Central memory CD8-positive, alpha-beta T cell (primary cell): Measurements from ENCODE around the gene USP17L20.
"Not testable (repeated sequence)": the region's sequence is repeated elsewhere in the genome, so short reads cannot be mapped to it uniquely, and the experiment has no call there.

Experiments
- ATAC-seq: fragments of 150-1000 bp; cut with Tn5 transposase; replicated peaks from 2 replicates; pipeline ENCODE4 v1.10.0; 2022; ENCODE audit warnings: mild to moderate bottlenecking, moderate FRiP score, moderate number of reproducible peaks; ENCODE audit not compliant: poor library complexity, severe bottlenecking; ENCODE audit errors: extremely low read depth
- DNase-seq, 2 donors: peaks; one replicate each; pipeline ENCODE4 v3.0.0; 2021; ENCODE audit warnings: low spot score in 2 of 2
- H3K27ac Mint-ChIP-seq: one replicate; pipeline ENCODE4 v1.8.0; 2022; ENCODE audit warnings: low read depth, mild to moderate bottlenecking, moderate library complexity, mixed read lengths
- H3K27me3 Mint-ChIP-seq: one replicate; pipeline ENCODE4 v1.8.0; 2022; ENCODE audit warnings: mixed read lengths
- H3K36me3 Mint-ChIP-seq: one replicate; pipeline ENCODE4 v1.8.0; 2022; ENCODE audit warnings: mild to moderate bottlenecking, moderate library complexity, mixed read lengths; ENCODE audit not compliant: insufficient read depth
- H3K4me1 Mint-ChIP-seq: one replicate; pipeline ENCODE4 v1.8.0; 2022; ENCODE audit warnings: mixed read lengths
- H3K4me3 Mint-ChIP-seq: one replicate; pipeline ENCODE4 v1.8.0; 2022; ENCODE audit warnings: mild to moderate bottlenecking, moderate library complexity, mixed read lengths
- H3K9me3 Mint-ChIP-seq: one replicate; pipeline ENCODE4 v1.8.0; 2022; ENCODE audit warnings: mixed read lengths

Gene USP17L20

GRCh38 chr4:9257824-9258223, at the start of gene USP17L20:
TSS of gene USP17L20 (plus strand) at chr4:9258124. CDS start at chr4:9258124, 0 bp downstream.
- DNase-seq, H3K36me3 Mint-ChIP-seq, H3K9me3 Mint-ChIP-seq, H3K27ac Mint-ChIP-seq, H3K4me1 Mint-ChIP-seq, H3K4me3 Mint-ChIP-seq, H3K27me3 Mint-ChIP-seq, ATAC-seq: not testable (repeated sequence)

- not testable (repeated sequence) for H3K27me3 Mint-ChIP-seq, H3K36me3 Mint-ChIP-seq, ATAC-seq, H3K4me1 Mint-ChIP-seq, H3K4me3 Mint-ChIP-seq, H3K27ac Mint-ChIP-seq, H3K9me3 Mint-ChIP-seq, DNase-seq
These were observed 47.6 kb upstream of the USP17L20 start, which contains the start of gene USP17L10 for GRCh38 chr4:9210357-9210756. TSS of gene USP17L10 (plus strand) at chr4:9210657. CDS start at chr4:9210657, 0 bp downstream.

GRCh38 chr4:9214701-9215100, 43.2 kb upstream of the USP17L20 start:
- not testable (repeated sequence) for H3K27ac Mint-ChIP-seq, H3K36me3 Mint-ChIP-seq, H3K27me3 Mint-ChIP-seq, H3K4me1 Mint-ChIP-seq, H3K9me3 Mint-ChIP-seq, ATAC-seq, H3K4me3 Mint-ChIP-seq
- DNase-seq: peak in 1 of 2 donors; percentile 6

- H3K4me3 Mint-ChIP-seq, DNase-seq, H3K27me3 Mint-ChIP-seq, ATAC-seq, H3K4me1 Mint-ChIP-seq, H3K27ac Mint-ChIP-seq, H3K9me3 Mint-ChIP-seq, H3K36me3 Mint-ChIP-seq: not testable (repeated sequence)
These were observed 42.8 kb upstream of the USP17L20 start, which contains the start of gene USP17L11 for GRCh38 chr4:9215105-9215504. TSS of gene USP17L11 (plus strand) at chr4:9215405. CDS start at chr4:9215405, 0 bp downstream.

- H3K4me3 Mint-ChIP-seq, DNase-seq, H3K9me3 Mint-ChIP-seq, H3K36me3 Mint-ChIP-seq, H3K27ac Mint-ChIP-seq, H3K27me3 Mint-ChIP-seq, H3K4me1 Mint-ChIP-seq, ATAC-seq: not testable (repeated sequence)
These were observed 38.1 kb upstream of the USP17L20 start, which contains the start of gene USP17L12 for GRCh38 chr4:9219852-9220251. TSS of gene USP17L12 (plus strand) at chr4:9220152. CDS start at chr4:9220152, 0 bp downstream.

GRCh38 chr4:9224596-9224995, 33.3 kb upstream of the USP17L20 start, which contains the start of gene USP17L13:
TSS of gene USP17L13 (plus strand) at chr4:9224896. CDS start at chr4:9224896, 0 bp downstream.
- ATAC-seq, H3K9me3 Mint-ChIP-seq, H3K4me1 Mint-ChIP-seq, H3K4me3 Mint-ChIP-seq, H3K27me3 Mint-ChIP-seq, DNase-seq, H3K27ac Mint-ChIP-seq, H3K36me3 Mint-ChIP-seq: not testable (repeated sequence)

GRCh38 chr4:9230249-9230648, 27.7 kb upstream of the USP17L20 start:
- H3K9me3 Mint-ChIP-seq, DNase-seq, H3K4me3 Mint-ChIP-seq, H3K36me3 Mint-ChIP-seq, ATAC-seq, H3K4me1 Mint-ChIP-seq, H3K27me3 Mint-ChIP-seq, H3K27ac Mint-ChIP-seq: not testable (repeated sequence)

- H3K9me3 Mint-ChIP-seq, H3K4me3 Mint-ChIP-seq, H3K36me3 Mint-ChIP-seq, DNase-seq, ATAC-seq, H3K27me3 Mint-ChIP-seq, H3K4me1 Mint-ChIP-seq, H3K27ac Mint-ChIP-seq: not testable (repeated sequence)
These were observed 23.8 kb upstream of the USP17L20 start, which contains the start of gene USP17L15 for GRCh38 chr4:9234085-9234484. TSS of gene USP17L15 (plus strand) at chr4:9234385. CDS start at chr4:9234385, 0 bp downstream.

- ATAC-seq, H3K9me3 Mint-ChIP-seq, H3K4me3 Mint-ChIP-seq, H3K27ac Mint-ChIP-seq, H3K36me3 Mint-ChIP-seq, H3K4me1 Mint-ChIP-seq, H3K27me3 Mint-ChIP-seq: not testable (repeated sequence)
- peak in 1 of 2 donors; percentile 14 for DNase-seq
These were observed 19.5 kb upstream of the USP17L20 start for GRCh38 chr4:9238461-9238860.

GRCh38 chr4:9243579-9243978, 14.3 kb upstream of the USP17L20 start, which contains the start of gene USP17L17:
TSS of gene USP17L17 (plus strand) at chr4:9243879. CDS start at chr4:9243879, 0 bp downstream.
- DNase-seq, ATAC-seq, H3K4me1 Mint-ChIP-seq, H3K27me3 Mint-ChIP-seq, H3K27ac Mint-ChIP-seq, H3K36me3 Mint-ChIP-seq, H3K4me3 Mint-ChIP-seq, H3K9me3 Mint-ChIP-seq: not testable (repeated sequence)

- not testable (repeated sequence) for H3K36me3 Mint-ChIP-seq, H3K27ac Mint-ChIP-seq, H3K4me3 Mint-ChIP-seq, H3K27me3 Mint-ChIP-seq, H3K9me3 Mint-ChIP-seq, H3K4me1 Mint-ChIP-seq, DNase-seq, ATAC-seq
These were observed 9.8 kb upstream of the USP17L20 start, which contains the start of gene USP17L18 for GRCh38 chr4:9247953-9248680. TSS of gene USP17L18 (plus strand) at chr4:9248630. CDS start at chr4:9248630, 0 bp downstream.

GRCh38 chr4:9253078-9253477, 4.8 kb upstream of the USP17L20 start, which contains the start of gene USP17L19:
TSS of gene USP17L19 (plus strand) at chr4:9253378. CDS start at chr4:9253378, 0 bp downstream.
- H3K4me1 Mint-ChIP-seq, ATAC-seq, H3K36me3 Mint-ChIP-seq, DNase-seq, H3K27ac Mint-ChIP-seq, H3K27me3 Mint-ChIP-seq, H3K9me3 Mint-ChIP-seq, H3K4me3 Mint-ChIP-seq: not testable (repeated sequence)

GRCh38 chr4:9262572-9262971, 4.6 kb downstream of the USP17L20 start, which contains the start of gene USP17L21:
TSS of gene USP17L21 (plus strand) at chr4:9262872. CDS start at chr4:9262872, 0 bp downstream.
- not testable (repeated sequence) for H3K4me1 Mint-ChIP-seq, H3K9me3 Mint-ChIP-seq, ATAC-seq, H3K36me3 Mint-ChIP-seq, H3K27me3 Mint-ChIP-seq, DNase-seq, H3K4me3 Mint-ChIP-seq, H3K27ac Mint-ChIP-seq
